ENCODE results near the gene LIPT1.

- TF ChIP-seq EZH2 (IDR thresholded peaks at IDR 0.05; ENCODE audit: low read length, unreplicated experiment) (no peak), CTCF (conservative IDR thresholded peaks at IDR 0.05; ENCODE audit: low read depth, low read length) (no peak), EZH2phosphoT487 (IDR thresholded peaks at IDR 0.05; ENCODE audit: borderline replicate concordance, low read length) (no peak)
Observed at GRCh38 chr2:99150706-99151105, 4.1 kb upstream of the LIPT1 start.

Measured in PC-3 (cell line).